Daoy (cell line): ENCODE measurements around the gene EPHB1. TPM values are rescaled to one million over a fixed set of nuclear protein-coding genes. Genes with fewer than 3 reads are reported as not detected.
A peak's percentile ranks its signal among the peaks of the same experiment; 100 is the strongest.

Experiments
- DNase-seq: peaks from one replicate; pipeline ENCODE4 v3.0.0-alpha.2; 2015; ENCODE audit warnings: low read depth
- total RNA-seq: library from RNA; depleted of rRNA; stranded (reverse); fragments of >200 nt; shearing (Covaris generic); gene quantifications from 2 replicates; pipeline ENCODE4 v1.2.3, GENCODE V29; 2014; rRNA removed

Gene EPHB1
- total RNA-seq, result 2.5 and 4.2 TPM in 2 replicates

DNA sequence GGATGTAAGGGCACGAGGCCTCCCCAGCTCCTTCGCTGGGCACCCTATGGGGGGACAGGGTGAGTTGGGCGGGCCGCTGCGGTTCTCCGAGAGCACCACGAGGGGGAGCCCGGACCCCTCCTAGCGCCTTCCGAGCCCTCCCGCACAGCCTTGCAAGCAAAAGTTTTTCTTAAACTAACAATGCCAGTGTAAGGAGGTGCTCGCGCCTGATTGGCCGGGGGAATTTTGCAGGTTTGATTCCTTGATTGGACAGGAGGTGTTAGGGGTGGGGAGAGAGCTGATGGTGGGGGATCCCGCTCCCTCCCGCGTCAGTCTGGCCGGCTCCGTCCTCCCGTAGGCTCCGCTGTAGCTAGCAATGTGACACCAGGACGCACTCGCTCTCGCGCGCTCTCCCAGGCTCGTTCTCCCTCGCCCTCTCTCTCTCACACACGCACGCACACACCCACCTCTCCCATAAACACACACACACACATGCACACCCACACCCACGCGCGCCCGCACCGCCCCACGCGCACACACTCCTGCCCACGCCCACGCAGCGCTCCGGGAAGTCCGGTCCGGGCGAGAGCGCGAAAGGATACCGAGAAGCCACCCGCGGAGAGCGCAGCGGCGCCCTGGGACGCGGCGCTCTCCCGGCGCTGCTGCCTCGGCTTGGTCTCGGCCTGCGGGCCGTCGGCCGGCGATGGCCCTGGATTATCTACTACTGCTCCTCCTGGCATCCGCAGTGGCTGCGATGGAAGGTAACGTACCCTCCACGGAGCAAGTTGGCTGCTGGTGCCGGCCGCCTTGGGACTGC lies at the start of gene EPHB1:
TSS of gene EPHB1 (plus strand) at position 311 of the 796 bp plus-strand sequence.
- peak; percentile 98 for DNase-seq

DNA sequence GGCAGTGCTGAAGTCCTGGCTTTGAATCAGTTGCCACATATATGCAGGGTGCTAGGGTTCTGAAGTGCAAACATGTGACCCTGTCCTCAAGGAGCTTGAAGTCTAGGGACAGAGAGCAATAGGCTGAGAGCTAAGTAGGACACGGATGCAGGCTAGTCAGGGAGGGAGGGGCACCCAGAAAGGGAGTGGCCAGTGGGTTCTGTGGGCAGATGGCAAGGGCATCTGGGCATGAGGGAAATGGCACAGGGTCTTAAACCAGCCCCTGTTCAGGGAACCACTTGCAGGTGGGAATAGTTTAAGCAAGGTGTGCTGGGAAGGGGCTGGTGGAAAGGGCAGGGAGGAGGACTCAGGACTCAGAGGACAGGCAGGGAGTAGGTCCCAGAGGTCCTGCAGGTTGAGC lies 46.4 kb upstream of the EPHB1 start:
- no peak for DNase-seq

DNA sequence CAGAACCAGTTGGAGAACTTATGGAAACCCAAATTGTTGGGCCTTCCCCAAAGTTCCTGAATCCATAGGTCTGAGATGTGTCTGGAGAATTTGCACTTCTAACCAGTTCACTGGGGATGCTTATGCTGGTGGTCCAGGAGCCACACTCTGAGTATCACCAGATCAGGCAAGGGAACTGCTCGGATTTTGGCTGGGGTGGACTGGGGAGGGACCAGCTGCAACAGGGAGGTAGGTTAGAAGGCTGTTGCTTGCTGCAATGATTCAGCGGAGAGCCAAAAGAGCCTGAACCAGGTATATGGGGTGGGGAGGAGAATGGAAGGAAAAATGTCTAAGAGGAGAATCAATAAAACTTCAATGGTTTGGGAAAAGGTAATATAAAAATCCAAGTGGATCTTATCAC lies 45.9 kb upstream of the EPHB1 start:
- DNase-seq, result no peak

DNA sequence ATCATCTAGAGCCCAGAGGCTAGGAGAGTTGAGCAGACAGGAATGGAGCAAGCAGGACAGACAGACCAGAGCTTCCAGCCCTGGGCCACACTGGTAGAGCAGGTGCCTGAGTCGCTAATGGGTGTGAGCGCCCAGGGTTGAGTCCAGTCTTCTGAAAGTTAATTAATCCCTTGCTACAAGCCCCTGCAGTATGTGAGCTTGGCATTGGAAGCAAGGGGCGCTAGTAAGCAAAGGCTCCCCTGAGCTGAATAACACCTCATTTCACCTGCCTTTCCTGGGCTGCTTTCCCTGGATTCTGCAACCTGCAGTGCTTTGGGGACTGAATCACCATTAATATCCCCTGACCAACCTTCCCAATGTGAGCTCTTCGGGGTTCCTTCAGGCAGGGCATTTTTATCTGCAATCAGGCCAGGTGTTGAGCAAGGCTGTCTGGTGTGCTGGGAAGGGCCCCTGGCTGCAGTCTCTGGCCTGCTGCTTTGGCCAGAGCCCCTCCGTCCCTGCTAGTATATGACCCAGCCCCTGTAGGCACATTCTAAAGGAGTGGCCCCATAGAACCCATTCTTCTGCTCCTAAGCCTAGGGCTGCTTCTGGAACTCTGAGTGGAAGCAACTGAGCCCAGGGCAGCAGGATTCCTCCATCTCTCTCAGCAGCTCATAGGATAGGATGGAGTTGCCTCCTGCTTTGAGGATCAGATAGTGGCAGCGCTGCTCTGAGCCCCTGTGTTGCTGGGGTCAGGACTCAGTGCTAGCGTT lies 45.1 kb upstream of the EPHB1 start:
- no peak for DNase-seq

- peak; percentile 40 for DNase-seq
Measured at GRCh38 chr3:134751831-134752230, 43.2 kb upstream of the EPHB1 start.

- no peak for DNase-seq
Measured at GRCh38 chr3:134752761-134753461, 42.1 kb upstream of the EPHB1 start.

GRCh38 chr3:134753999-134754742 lies 40.9 kb upstream of the EPHB1 start:
- DNase-seq, result no peak

DNA sequence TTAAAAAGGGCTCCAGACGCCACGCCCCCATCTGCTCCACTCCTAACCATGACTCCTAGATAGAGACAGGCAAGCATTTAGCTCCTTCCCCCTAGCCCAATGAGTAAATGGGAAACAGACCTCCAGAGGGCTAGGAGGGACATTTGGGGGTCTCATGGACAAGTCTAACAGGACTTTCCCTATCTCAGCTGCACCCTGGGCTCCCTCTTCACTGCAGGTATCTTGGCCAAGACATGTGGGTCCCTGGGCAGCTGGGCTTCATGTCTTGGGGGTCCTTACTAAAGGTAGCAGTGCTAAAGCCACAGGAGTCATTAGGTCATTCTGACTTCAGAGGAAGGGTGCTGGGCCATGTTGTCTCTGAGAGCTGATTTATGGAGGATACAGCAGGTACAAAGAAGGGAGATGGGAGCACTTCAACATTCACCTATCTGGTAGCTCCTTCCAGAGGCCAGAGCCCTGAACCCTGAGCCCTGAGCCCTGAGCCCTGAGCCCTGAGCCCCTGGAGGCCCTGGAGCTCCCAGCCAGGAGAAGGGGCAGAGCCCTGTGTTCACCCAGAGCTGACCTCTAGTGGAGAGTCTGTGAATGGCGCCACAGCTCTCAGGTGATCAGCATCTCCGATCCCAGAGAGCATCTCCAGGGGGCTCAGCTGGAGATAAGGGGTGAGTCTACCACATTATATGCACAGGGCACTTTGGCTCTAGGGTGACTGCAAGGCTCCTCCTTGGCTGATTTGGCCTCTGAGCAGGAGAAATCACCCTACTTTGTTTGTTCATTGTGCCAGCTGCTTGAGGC lies 40.1 kb upstream of the EPHB1 start:
- peak; percentile 57 for DNase-seq

- DNase-seq, result no peak
Measured at GRCh38 chr3:134755821-134756220, 39.2 kb upstream of the EPHB1 start.

DNA sequence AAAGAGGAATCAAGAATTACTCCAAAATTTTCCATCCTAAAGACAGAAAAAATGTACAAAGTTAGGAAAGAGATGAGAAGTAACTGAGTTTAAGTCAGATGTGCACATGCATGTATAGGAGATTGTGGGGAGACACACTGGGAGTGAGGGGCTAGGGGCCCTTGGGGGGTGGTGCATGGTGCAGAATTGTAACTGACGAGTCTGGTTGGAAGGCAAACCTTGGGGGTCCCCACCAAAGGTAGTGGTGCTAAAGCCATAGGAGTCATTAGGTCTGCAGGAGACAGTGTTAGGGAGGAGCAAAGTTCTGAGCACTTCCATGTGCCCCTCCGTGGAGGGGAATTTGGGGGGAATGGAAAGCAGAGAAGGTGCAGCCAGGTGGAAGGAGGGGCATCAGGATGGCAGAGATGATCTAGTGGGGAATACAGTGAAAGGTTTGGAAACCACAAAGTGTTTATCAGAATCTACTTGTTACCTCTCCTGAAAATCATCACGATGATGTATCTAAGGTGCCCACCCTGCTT lies 37.5 kb upstream of the EPHB1 start:
- no peak for DNase-seq

DNA sequence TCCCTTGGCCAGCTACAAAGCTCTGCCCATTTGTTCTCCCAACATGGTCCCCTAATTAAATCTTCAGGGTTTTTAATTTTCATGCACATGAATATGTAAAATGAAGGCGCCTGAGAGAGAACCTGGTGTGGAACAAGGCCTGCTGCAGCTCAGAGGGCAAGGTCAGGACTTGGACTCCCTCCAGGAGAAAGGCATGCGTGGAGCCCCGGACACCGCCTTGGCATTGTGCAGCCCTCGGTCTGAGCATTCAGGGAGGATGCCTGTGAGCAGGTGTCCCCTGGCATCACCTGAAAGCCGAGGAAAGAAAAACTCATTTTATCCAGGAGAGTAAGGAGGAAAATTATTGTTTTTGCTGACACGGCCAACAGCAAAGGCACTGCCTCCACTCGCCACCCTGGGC lies 33.8 kb upstream of the EPHB1 start:
- DNase-seq, result no peak

DNA sequence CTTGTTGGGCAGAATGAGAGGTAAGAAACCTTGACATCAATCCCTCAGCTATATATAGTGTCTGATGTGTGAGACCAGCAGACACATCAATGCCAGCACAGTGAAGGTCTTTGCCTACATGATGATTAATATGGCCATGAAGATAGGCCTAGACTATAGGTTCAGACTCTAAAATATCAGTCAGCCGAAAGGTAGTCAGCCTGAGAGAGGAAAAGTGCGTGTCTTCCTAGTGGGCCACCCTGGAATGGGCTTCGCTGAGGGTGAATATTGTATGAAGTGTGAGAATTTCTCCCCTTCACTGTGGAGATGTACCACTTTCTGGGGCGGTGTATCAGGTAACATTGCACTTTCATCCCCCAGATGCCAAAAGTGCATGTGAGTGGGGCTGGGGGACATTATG lies 33.0 kb upstream of the EPHB1 start:
- no peak for DNase-seq

DNA sequence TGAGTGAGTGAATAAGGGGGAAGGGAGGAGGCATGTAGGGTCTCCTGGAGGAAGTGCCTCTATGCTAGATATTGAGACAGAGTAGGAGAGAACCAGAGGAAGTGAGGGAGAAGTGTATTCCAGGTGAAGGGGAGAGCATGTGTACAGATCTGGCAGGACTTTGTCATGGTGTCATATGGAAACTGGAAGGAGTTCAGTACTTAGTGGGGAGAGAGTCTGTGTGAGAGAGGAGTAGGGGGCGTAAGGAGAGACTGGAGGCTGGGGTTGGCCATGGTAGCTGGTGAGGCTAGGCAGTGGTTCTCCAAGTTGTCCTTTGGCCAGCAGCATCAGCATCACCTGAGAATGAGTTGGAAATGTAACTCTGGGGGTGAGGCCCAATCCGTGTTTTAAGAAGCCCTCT lies 29.6 kb upstream of the EPHB1 start:
- DNase-seq, result no peak

DNA sequence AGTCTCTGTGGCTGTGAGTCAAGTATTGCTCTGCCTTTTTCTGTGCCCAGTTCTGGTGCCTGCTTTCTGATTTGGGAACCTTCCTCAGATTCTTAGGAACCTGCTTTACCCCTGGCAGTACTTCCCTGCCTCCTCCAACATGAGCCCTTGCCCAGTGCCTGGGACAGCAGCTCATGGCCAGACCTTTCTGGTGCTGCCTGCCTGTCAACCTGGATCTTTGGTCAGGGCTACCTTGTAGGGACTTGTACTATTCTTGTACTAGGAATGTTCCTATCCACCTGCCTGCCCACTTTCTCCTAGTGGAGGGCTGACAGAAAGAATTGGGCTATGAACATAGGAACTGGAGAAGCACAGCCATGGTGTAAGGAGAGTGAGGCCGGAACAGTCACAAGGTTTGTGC lies 28.8 kb upstream of the EPHB1 start:
- DNase-seq, result no peak

DNA sequence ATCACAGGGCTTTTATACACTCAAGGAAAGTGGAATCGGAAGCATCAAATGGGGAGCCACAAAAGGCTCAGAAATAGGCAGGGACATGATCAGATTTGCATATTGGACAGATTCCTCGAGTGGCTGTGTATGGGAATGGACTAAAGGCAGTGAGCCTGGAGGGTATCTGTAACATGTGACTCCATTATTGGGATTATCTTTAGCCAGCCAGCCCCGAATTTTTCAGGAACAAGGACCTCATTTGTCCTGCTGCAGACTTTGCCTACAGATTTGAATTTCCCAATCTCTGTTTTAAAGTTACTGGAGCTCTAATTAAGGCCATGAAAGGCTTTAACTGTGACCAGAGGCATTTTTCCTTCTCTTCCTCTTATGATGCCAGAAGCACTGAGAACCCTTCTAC lies 26.9 kb upstream of the EPHB1 start:
- DNase-seq, result no peak

DNA sequence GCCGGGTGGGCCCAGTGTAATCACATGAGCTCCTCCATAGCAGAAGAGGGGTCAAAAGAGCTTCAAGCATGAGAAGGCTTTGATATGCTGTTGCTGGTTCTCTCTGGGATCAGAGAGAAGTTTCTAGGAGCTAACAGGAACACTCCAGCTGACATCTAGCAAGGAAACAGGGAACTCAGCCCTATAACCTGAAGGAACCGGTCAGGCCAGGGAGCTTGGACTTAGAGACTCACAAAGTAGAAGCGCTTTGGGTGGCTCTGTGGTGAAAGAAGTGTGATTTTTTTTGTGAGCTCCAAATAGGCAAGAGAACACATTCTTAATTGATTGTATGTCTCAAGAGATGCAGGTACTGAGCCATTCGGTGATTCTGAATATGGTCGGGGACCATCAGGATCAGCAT lies 26.2 kb upstream of the EPHB1 start:
- no peak for DNase-seq

GRCh38 chr3:134769287-134769868 lies 25.7 kb upstream of the EPHB1 start:
- DNase-seq, result no peak

GRCh38 chr3:134772011-134772410 lies 23.0 kb upstream of the EPHB1 start:
- DNase-seq, result no peak

- no peak for DNase-seq
Measured at GRCh38 chr3:134772591-134772990, 22.5 kb upstream of the EPHB1 start.

- no peak for DNase-seq
Measured at GRCh38 chr3:134775831-134776230, 19.2 kb upstream of the EPHB1 start.
